ENCODE results near the gene WNT2. TPM values are rescaled to one million over a fixed set of nuclear protein-coding genes. Genes with fewer than 3 reads are reported as not detected.

The WNT2 gene
- total and polyA plus RNA-seq, 10 of the 15 experiments (the other 5 are each of a cell fraction or from before 2014, with no cell fraction given): 0.07 to 0.34 (median 0.19) TPM

DNA sequence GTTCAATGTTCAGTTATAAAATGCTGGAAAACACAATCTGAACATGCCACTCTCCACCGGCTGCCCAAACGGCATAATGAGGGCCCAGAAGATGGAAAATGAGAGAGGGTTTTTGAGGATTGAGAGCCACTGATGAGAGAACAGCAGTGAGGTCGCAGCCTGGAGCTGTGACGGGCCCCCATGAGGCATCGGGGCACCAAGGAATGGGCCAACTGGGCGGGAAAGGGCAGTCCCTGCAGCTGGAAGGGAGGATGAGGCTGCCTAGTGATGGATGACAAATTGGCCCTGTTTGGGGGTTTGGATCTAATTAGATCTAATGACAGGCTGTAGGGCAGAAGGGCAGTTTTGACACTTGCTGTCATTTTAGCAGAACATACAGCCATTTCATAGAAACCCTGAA lies 39.1 kb downstream of the WNT2 start:
- whole genome bisulfite sequencing (ENCODE audit: insufficient coverage, insufficient replicate concordance, low lambda C conversion rate, missing lambda C conversion rate): 52% methylated on average over 6 of the region's 6 CpGs
- Histone ChIP-seq H4K20me1 (ENCODE audit: control insufficient read depth, insufficient read depth) (no peaks in the 10 kb centered on the region), H3K27me3 (replicated peaks in 1 of 2; ENCODE audit: control insufficient read depth in 2 of 2, insufficient read depth in 2 of 2, low read length in 1 of 2) (no peaks in the 10 kb centered on the region), H2AFZ (ENCODE audit: control insufficient read depth, low read depth, low read length) (no peak overlapping the region), H3K4me3 (no peak overlapping the region), H3K9ac (ENCODE audit: control insufficient read depth, insufficient read depth, low read length) (no peak overlapping the region), H3K36me3 (ENCODE audit: control insufficient read depth in 2 of 2, insufficient read depth in 2 of 2, low read length in 1 of 2) (no peaks in the 10 kb centered on the region), H3K27ac (ENCODE audit: control insufficient read depth, insufficient read depth) (no peak overlapping the region), H3K4me1 (ENCODE audit: control insufficient read depth, insufficient read depth, low read length) (no peaks in the 10 kb centered on the region), H3K9me3 (replicated peaks; ENCODE audit: control insufficient read depth, insufficient read depth, low read length) (no peaks in the 10 kb centered on the region), H3K4me2 (ENCODE audit: control insufficient read depth, insufficient read depth) (no peak overlapping the region), H3K79me2 (ENCODE audit: control insufficient read depth, insufficient read depth, low read length) (no peaks in the 10 kb centered on the region)
- ChIA-PET RAD21 (ENCODE audit: unreplicated experiment) (no interaction called here), SMC1A (ENCODE audit: uncharacterized antibody, unreplicated experiment) (interaction anchor here (0.6 to 1.2 kb wide), 2 partner anchors 27 to 106 kb away, joined by 5 to 6 read pairs; no protein-coding TSS in a partner anchor), CTCF (interaction anchor here (0.5 to 5.4 kb wide), 3 partner anchors 9 to 467 kb away, joined by 3 to 16 read pairs (median 4); no protein-coding TSS in a partner anchor), POLR2A (interaction anchor here (1.0 kb wide), 1 partner anchor 39 kb away, joined by 3 read pairs; the partner anchor contains the start of gene WNT2)
- FAIRE-seq (no peak), ATAC-seq (no peak), DNase-seq (ENCODE audit: low read depth, low spot score) (no peak)
- intact Hi-C loops (cut with micrococcal nuclease; ENCODE audit: unreplicated experiment) (no loop called here), in situ Hi-C loops (cut with MboI) (no loop called here)
- BruUV-seq (replicated peaks): no TSS peak
- TF ChIP-seq ZNF24 (IDR thresholded peaks at IDR 0.05) (no peak), TCF3 (IDR thresholded peaks at IDR 0.05; ENCODE audit: borderline replicate concordance, insufficient read depth, low read depth, low read length) (no peak), RCOR1 (conservative IDR thresholded peaks at IDR 0.05; ENCODE audit: low read depth, low read length) (no peak), ZSCAN29 (IDR thresholded peaks at IDR 0.05) (no peak), CBFB (IDR thresholded peaks at IDR 0.05; ENCODE audit: low read depth) (no peak), GABPA (IDR thresholded peaks at IDR 0.05; ENCODE audit: low read depth) (no peak), CHD2 (IDR thresholded peaks at IDR 0.05; ENCODE audit: borderline replicate concordance, low read depth, low read length) (no peak), NFYB (IDR thresholded peaks at IDR 0.05; ENCODE audit: insufficient read depth, low read depth, low read length) (no peak), CREB1 (IDR thresholded peaks at IDR 0.05; ENCODE audit: low read depth) (no peak), DPF2 (IDR thresholded peaks at IDR 0.05) (no peak), REST (IDR thresholded peaks at IDR 0.05; ENCODE audit: low read depth, low read length) (no peak), ESRRA (IDR thresholded peaks at IDR 0.05; ENCODE audit: low read length) (no peak), NR2C1 (IDR thresholded peaks at IDR 0.05) (no peak), LARP7 (IDR thresholded peaks at IDR 0.05) (no peak), SMAD1 (IDR thresholded peaks at IDR 0.05; ENCODE audit: low read depth, partially characterized antibody) (no peak)
- TF ChIP-seq, protein P1, sequence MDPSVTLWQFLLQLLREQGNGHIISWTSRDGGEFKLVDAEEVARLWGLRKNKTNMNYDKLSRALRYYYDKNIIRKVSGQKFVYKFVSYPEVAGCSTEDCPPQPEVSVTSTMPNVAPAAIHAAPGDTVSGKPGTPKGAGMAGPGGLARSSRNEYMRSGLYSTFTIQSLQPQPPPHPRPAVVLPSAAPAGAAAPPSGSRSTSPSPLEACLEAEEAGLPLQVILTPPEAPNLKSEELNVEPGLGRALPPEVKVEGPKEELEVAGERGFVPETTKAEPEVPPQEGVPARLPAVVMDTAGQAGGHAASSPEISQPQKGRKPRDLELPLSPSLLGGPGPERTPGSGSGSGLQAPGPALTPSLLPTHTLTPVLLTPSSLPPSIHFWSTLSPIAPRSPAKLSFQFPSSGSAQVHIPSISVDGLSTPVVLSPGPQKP (IDR thresholded peaks at IDR 0.05; ENCODE audit: low read depth, low read length): no peak
- TF ChIP-seq, protein P2, sequence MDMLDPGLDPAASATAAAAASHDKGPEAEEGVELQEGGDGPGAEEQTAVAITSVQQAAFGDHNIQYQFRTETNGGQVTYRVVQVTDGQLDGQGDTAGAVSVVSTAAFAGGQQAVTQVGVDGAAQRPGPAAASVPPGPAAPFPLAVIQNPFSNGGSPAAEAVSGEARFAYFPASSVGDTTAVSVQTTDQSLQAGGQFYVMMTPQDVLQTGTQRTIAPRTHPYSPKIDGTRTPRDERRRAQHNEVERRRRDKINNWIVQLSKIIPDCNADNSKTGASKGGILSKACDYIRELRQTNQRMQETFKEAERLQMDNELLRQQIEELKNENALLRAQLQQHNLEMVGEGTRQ (IDR thresholded peaks at IDR 0.05; ENCODE audit: borderline replicate concordance, low read depth, low read length): no peak

All from GM12878 (cell line).